Raji (cell line): Measurements from ENCODE around the gene SLF2.
A peak's percentile ranks its signal among the peaks of the same experiment; 100 is the strongest.

Experiments
- POLR2A ChIP-seq: IDR thresholded peaks from 2 replicates; pipeline ENCODE4 v1.6.1; 2011; ENCODE audit warnings: low read depth, low read length, control low read depth; ENCODE audit not compliant: insufficient read depth

The SLF2 gene

DNA sequence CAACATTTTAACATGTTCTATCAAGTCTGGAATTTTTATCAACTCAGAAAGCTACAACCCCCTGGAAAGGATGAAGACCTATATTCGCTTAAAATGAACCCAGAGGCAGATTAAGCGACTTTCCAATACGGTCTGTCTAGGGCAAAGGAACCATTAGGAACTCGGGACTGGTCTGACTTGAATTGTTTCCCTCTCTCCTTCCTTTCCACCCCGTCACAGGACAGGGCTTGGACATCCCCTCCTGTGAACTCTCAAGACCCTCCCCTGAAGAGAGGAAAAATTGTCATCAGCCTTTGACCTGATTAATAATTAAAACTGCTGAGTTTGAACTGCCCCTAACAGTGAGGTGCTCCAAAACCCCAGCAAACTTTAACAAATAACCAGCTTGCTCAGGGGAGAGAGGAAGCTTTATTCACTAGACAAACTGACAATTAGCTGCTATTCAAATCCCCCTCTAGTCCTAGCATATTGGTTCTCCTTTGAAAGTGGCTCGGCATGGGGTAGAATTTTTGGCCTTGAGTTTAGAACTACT, 22.6 kb upstream of the SLF2 start:
- no peak for TF ChIP-seq POLR2A

DNA sequence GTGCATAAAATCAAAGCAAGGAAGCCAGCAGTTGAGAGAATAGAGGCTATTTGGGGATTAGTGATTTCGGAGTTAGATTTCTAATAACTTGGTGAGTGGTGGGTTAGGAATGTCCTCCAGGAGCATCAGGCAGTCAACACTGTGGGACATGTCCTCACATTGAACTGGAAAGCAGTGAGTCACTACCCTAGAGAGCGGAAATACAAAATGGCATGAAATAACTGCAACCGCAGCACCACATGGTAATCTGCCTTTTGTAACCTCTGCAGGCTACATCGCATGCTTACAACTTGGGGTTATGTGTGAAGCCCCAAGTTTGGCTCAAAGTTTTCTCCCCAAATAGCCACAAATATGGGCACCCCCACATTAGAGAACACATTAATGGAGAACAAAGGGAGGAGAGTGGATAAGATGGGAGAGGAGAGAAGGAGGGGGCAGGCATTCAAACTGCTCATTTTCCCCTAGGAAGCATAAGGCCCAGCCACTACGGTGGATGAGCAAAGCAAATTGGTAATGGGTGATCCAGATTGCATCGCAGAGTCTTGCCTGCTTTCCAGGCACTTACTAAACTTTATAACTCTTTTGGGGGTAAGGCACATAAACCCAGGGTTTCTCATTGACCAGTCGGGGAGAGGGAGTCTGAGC, 22.0 kb upstream of the SLF2 start:
- TF ChIP-seq POLR2A: no peak

DNA sequence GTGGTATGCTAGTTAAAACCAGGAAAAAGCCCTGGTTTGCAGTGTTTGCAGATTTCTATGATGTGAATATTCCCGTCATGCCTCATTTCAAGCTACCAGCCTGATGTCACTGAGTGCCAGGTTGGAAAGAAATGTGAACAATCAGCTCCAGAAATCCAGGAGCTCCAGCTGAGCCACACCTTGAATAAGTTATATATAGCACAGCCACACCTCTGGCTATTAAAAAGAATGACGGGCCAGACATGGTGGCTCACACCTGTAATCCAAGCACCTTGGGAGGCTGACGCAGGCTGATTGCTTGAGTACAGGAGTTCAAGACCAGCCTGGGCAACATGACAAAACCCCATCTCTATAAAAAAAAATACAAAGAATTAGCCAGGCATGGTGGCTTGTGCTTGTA, 18.7 kb upstream of the SLF2 start:
- no peak for TF ChIP-seq POLR2A

DNA sequence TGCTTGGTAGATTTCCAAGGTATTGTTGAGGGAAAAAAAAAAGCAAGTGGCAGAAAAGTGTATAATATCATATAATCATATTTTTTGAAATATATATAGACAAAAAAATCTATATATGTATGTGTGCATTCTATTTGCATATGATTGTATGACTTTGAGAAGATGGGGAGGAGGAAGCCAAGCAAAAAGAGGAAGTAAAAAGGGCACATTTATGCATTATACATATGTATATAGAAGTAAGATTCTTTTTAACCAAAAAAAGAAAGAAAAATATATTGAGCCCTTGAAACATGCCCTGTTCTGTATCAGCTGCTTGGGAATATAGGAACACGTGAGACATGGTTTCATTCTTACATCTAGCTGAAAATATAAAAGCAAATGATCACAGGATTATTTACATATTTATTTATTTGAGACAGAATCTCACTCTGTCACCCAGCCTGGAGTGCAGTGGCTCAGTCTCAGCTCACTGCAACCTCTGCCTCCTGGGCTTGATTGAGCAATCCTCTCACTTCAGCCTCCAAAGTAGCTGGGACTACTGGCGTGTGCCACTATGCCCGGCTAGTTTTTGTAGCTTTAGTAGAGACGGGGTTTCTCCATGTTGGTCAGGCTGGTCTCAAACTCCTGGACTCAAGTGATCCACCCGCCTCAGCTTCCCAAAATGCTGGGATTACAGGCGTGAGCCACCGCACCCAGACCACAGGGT, 18.0 kb upstream of the SLF2 start:
- TF ChIP-seq POLR2A: peak; percentile 53; the same call in 1 of the 2 replicates

DNA sequence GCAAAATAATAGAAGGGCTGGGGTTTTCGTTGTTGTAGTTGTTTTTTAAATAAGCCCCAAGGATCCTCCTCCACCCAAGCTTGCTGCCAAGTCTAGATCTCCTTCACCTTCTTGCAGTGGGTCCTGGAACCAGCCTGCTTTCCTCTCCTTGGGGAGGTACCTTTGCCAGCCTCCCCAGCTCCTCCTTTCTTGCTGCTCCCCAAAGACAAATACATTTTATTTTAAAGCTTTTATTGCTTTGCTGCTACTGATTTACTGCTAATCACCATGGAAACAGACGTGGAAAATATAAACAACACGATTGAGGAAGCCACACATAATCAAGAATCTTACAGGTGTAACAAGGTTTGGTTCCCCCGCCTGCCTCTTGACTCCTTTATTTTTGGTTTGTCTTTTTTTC, 17.4 kb upstream of the SLF2 start:
- TF ChIP-seq POLR2A: no peak

DNA sequence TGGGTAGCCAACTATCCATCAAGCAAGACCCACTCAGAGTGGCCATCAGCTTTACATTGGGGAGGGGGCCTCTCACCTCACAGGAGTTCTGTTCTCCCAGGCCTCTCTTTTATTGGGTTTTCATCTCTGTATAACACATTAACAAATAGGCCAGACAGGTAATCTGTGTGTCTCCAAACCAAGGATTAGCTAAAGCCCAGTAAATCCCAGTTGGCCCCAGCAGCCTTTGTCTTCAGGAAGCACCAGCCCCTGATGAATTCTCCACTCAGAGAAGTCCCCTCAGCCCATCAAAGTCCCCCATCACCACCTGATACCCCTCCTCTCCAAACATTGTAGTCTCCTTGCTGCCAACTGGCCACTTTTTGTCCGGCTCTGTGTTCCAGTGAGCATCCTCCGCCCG, 16.9 kb upstream of the SLF2 start:
- TF ChIP-seq POLR2A: no peak

DNA sequence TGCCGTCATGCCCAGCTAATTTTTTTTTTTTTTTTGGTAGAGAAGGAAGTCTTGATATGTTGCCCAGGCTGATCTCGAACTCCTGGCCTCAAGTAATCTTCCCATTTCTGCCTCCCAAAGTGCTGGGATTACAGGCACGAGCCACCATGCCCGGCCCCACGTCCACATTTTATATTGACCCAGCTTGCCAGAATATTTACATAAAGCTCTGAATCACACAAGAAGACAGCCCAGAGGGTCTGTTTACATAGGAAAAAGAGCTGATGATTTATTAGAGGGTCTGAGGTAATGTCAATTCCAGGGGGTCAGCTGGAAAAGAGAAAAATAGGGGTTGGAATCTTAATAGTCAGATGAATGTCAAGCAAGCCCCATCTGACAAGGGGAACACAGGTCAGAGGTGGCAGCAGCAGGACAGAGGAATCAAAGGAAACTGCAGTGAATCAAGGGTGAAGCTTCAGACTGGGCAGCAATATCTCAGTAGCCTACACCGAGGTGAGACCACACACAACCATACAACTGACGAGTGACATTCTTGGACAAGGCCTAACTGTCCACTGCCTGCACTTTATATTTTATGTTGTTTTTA, 15.8 kb upstream of the SLF2 start:
- no peak for TF ChIP-seq POLR2A

DNA sequence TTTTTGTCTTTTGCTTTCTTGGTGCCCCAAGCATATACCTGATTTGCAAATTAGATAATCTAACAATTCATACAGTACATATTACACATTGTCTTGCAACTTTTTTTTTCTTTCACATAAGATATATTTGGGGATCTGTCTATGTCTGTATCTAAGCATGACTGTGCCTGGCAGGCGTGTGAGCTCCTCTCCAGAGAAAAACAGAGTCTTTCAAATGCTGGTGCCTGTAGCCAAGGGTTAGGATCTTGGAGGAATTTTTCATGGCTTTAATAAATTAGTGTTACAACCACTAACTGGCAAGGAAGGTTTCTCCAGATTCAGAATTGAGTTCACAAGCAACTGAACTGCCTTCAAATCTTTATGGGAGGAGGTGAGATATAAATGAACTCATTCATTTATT, 14.8 kb upstream of the SLF2 start:
- no peak for TF ChIP-seq POLR2A

DNA sequence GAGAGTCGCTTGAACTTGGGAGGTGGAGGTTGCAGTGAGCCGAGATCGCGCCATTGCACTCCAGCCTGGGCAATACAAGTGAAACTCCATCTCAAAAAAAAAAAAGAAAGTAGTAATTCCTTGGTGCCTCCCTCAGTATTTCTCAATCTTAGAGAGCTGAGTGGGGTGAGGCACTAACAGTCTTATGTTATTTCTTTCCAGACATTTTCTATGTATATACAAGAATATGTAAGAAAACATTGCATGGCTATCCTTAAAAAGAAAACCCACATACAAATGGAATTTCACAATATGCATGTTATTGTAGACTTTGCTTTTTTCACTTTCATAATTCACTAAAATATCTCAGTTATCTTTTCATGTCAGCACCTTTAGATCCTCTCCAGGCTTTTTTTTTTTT, 13.6 kb upstream of the SLF2 start:
- no peak for TF ChIP-seq POLR2A

DNA sequence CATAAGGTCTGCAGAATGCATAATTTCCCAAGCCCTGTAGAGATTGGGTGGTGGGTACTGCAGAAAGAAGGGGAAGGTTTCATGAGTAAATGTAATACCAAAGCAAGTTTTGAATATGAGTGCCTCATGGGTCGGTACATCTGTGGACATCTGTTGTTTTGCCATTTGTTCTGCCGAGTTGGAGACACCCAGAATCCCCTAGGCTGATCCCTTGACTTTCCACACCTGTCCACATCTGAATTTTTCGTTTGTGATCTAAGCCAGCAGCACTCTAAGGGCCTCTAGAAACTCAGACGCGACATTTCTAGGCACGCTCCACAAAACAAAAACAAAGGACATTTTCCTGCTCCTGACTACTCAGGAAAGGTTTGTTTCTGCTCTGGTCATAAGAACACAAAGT, 11.7 kb upstream of the SLF2 start:
- no peak for TF ChIP-seq POLR2A

DNA sequence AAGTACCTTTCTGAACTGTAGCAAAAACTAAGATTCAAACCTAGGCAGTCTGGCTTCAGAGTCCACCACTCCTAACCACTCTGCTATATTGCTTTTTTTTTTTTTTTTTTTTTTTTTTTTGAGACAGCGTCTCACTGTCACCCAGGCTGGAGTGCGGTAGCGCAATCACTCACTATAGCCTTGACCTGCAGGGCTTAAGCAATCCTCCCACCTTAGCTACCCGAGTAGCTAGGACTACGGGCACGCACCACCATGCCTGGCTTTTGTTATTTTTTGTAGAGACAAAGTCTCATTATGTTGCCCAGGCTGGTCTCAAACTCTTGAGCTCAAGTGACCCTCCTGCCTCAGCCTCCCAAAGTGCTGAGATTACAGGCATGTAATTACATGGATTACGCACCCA, 10.1 kb upstream of the SLF2 start:
- TF ChIP-seq POLR2A: no peak

DNA sequence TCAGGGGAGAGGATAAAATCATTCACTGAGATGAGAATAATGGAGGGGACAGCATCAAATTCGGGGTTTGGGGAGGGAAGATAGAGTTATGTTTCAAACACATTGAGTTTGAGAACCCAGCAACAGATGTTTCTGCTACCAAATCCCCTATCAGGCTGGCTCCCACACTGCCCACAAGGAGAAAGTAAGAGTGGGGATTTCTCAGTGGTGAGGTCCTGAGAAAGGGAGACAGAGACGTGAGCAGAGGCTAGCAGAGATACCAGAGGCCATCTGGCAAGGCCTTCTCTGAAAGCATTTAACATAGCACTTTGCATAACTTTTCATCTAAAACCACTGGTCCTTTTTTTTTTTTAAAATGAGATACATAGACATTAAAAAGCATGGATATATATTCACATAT, 7.8 kb upstream of the SLF2 start:
- TF ChIP-seq POLR2A: no peak

DNA sequence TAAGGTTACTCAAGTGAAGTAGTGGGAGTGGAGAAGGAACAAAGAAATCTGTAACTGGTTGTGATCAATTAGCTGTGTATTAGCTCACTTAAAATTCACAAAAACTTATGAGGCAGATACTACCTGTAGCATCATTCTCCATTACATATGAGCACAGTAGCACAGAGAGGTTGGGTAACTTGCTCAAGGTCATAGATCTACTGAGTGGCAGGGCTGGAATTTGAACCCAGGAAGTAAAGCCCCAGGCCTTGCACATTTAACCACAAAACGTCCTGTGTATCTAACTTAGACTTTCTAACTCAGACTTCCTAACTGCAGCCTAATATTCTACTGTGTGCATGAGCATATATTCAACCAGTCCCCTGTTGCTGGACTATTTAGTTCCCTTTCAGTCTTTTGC, 5.6 kb upstream of the SLF2 start:
- TF ChIP-seq POLR2A: no peak

DNA sequence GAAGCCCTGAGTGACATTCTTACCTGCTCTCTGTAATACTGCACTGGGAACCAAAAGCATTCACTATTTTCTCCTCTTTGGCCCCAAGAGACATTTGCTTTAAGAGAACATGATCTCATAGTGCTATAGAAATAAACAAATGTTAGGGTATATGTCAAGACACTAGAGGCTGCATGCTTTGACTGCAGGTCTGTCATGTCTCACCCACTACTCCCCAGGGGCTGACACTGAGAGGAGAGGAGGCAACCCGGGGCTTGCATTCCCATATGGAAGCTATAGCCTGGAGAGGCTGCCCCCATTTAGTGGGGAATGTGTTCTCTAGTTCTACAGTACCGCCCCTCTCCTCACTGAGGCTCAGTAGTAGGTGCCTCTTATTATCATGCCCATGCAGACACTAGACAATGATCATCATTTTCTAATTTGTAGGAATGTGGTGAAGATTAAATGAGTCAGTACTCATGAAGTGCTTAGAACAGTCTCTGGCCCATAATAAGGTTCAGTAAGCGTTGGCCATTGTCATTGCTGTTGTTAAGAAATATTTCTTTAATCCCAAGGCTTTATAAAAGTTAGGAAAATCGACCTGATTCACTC, 4.9 kb upstream of the SLF2 start:
- no peak for TF ChIP-seq POLR2A

DNA sequence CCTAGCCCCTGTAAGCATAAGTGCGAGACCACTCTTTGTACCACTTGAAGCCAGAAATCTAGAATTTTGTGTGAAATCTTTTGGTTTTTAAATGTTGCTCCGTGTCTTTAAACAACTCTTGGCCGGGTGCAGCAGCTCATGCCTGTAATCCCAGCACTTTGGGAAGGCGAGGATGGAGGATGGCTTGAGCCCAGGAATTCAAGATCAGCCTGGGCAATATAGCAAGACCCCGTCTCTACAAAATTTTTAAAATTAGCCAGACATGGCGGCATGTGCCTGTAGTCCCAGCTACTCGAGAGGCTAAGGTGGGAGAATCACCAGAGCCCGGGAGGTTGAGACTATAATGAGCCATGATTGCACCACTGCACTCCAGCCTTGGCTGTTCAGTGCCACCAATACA, 4.4 kb upstream of the SLF2 start:
- TF ChIP-seq POLR2A: no peak
